HepG2 (cell line): ENCODE measurements around the gene ZNF221. TPM values are rescaled to one million over a fixed set of nuclear protein-coding genes. Genes with fewer than 3 reads are reported as not detected.

Source experiments
- FOXA1 ChIP-seq, 2 experiments: fragments of 450-650 bp in 1 of 2; sonication (generic) in 1 of 2; formaldehyde crosslinking in 1 of 2; IDR thresholded peaks; 2 replicates each; pipeline versions ENCODE4 v1.4.0 to v1.6.1; 2016 to 2020; ENCODE audit warnings: missing genetic modification reagents in 1 of 2
- GATAD1 ChIP-seq: IDR thresholded peaks from 2 replicates; pipeline ENCODE4 v1.6.1; 2016; ENCODE audit warnings: missing genetic modification reagents, missing compliant biosample characterization
- HMGXB4 ChIP-seq, 2 experiments: sonication (generic) in 1 of 2; formaldehyde crosslinking in 1 of 2; IDR thresholded peaks; 2 replicates each; pipeline versions ENCODE4 v1.4.0 to v1.6.1; 2018 to 2020; ENCODE audit warnings: missing genetic modification reagents in 2 of 2, borderline replicate concordance in 1 of 2, low read depth in 1 of 2, mild to moderate bottlenecking in 1 of 2, missing biosample characterization in 1 of 2
- HNF1A ChIP-seq, 2 experiments: sonication (generic) in 1 of 2; formaldehyde crosslinking in 1 of 2; IDR thresholded peaks; 2 replicates each; pipeline versions ENCODE4 v1.4.0 to v1.6.1; 2016 to 2020; ENCODE audit warnings: borderline replicate concordance in 1 of 2, low read depth in 1 of 2, mild to moderate bottlenecking in 1 of 2, missing genetic modification reagents in 1 of 2
- HOXA3 ChIP-seq: sonication (generic); formaldehyde crosslinking; IDR thresholded peaks from 2 replicates; pipeline ENCODE4 v1.5.0; 2020; ENCODE audit warnings: missing genetic modification reagents
- RFXAP ChIP-seq: sonication (generic); formaldehyde crosslinking; IDR thresholded peaks from 2 replicates; pipeline ENCODE4 v1.4.0; 2020; ENCODE audit warnings: missing genetic modification reagents, borderline replicate concordance
- TFDP1 ChIP-seq: IDR thresholded peaks from 2 replicates; pipeline ENCODE4 v1.6.1; 2016; ENCODE audit warnings: missing compliant biosample characterization, missing genetic modification reagents, borderline replicate concordance
- UBTF ChIP-seq: sonication (generic); formaldehyde crosslinking; IDR thresholded peaks from 2 replicates; pipeline ENCODE4 v1.4.0; 2020; ENCODE audit warnings: mild to moderate bottlenecking, missing genetic modification reagents
- ZNF143 ChIP-seq: sonication (generic); formaldehyde crosslinking; IDR thresholded peaks from 2 replicates; pipeline ENCODE4 v1.4.0; 2020; ENCODE audit warnings: missing genetic modification reagents
- ZNF335 ChIP-seq: sonication (generic); formaldehyde crosslinking; IDR thresholded peaks from 2 replicates; pipeline ENCODE4 v1.4.0; 2020; ENCODE audit warnings: missing genetic modification reagents
- ZNF737 ChIP-seq: sonication (generic); formaldehyde crosslinking; IDR thresholded peaks from 2 replicates; pipeline ENCODE4 v1.5.0; 2020; ENCODE audit warnings: missing genetic modification reagents, mild to moderate bottlenecking, borderline replicate concordance
- ZNF773 ChIP-seq: sonication (generic); formaldehyde crosslinking; IDR thresholded peaks from 2 replicates; pipeline ENCODE4 v1.4.0; 2020; ENCODE audit warnings: missing genetic modification reagents, borderline replicate concordance
- polyA plus RNA-seq, 8 experiments: library from polyadenylated mRNA; depleted of rRNA in 3 of 8; stranded (reverse) in 7 of 8; unstranded in 1 of 8; fragments of >200 nt; fragmentation: Illumina TruSeq in 4 of 8; extraction: Trizol in 4 of 8; gene quantifications; 2 replicates each; pipeline versions ENCODE4 v1.2.1 to v1.2.3, GENCODE V29; 2011 to 2016; ENCODE audit warnings: low read depth in 4 of 8, missing spikeins in 1 of 8, mixed read lengths in 1 of 8; ENCODE audit not compliant: insufficient read depth in 1 of 8
- total RNA-seq, 5 experiments: library from RNA; depleted of rRNA; stranded (reverse); fragments of >200 nt; fragmentation: Illumina TruSeq; extraction: Trizol; gene quantifications; 2 replicates each; pipeline ENCODE4 v1.2.3, GENCODE V29; 2016; ENCODE audit warnings: low read depth in 1 of 5

Gene ZNF221
- total and polyA plus RNA-seq, 2 of the 13 experiments (the other 11 are each of a cell fraction or from before 2014, with no cell fraction given): 0.48 to 3.4 TPM

GRCh38 chr19:43901395-43902390 is 49.3 kb upstream of the ZNF221 start (continued):
- TF ChIP-seq HNF1A (IDR thresholded peaks at IDR 0.05; ENCODE audit: low read depth) (no peak), HNF1A (CRISPR knock-in tag; IDR thresholded peaks at IDR 0.05; ENCODE audit: borderline replicate concordance) (no peak), ZNF143 (peak; percentile 94), ZNF773 (CRISPR knock-in tag) (0 out of 2 replicates have a peak, but pooled peaks have one; percentile 34), TFDP1 (CRISPR knock-in tag) (peak; percentile 44; the same call in 1 of the 2 replicates), HMGXB4 (CRISPR knock-in tag; IDR thresholded peaks at IDR 0.05; ENCODE audit: borderline replicate concordance in 1 of 2, low read depth in 1 of 2) (0 out of 4 replicates have a peak, but pooled peaks of 1 of the 2 experiments have one; percentile 19), GATAD1 (peak; percentile 60; the same call in 1 of the 2 replicates), UBTF (no peak), RFXAP (CRISPR knock-in tag) (peak; percentile 30; the same call in 1 of the 2 replicates), FOXA1 (IDR thresholded peaks at IDR 0.05) (no peak), FOXA1 (CRISPR knock-in tag; IDR thresholded peaks at IDR 0.05) (no peak), HOXA3 (peak; percentile 68; the same call in 1 of the 2 replicates), ZNF335 (CRISPR knock-in tag) (no peak), ZNF737 (CRISPR knock-in tag) (no peak)
